ENCODE measurements around the gene PGA5. TPM values are rescaled to one million over a fixed set of nuclear protein-coding genes. Genes with fewer than 3 reads are reported as not detected.

PGA5 gene
- total RNA-seq: not detected

GRCh38 chr11:61240875-61241274 lies at the start of gene PGA5:
Gene PGA5, plus strand, starts transcription at chr11:61241175. Its CDS starts 52 bp downstream, at chr11:61241227.

GRCh38 chr11:61202950-61203746 lies 37.8 kb upstream of the PGA5 start, which contains the start of gene PGA3:
Gene PGA3, plus strand, starts transcription at chr11:61203515. Its CDS starts 50 bp downstream, at chr11:61203565.

GRCh38 chr11:61222047-61222446 lies 18.9 kb upstream of the PGA5 start, which contains the start of gene PGA4:
Gene PGA4, plus strand, starts transcription at chr11:61222347. Its CDS starts 54 bp downstream, at chr11:61222401.

GRCh38 chr11:61294717-61295595 lies 54.0 kb downstream of the PGA5 start, which contains the start of gene VWCE:
Gene VWCE, minus strand, starts transcription at chr11:61295316. Its CDS starts 279 bp downstream, at chr11:61295037.

Other genes starting within 250 kb of the PGA5 start
- gene CD5, start 138.7 kb upstream of the PGA5 start, total RNA-seq: not detected
- gene VPS37C, start 79.7 kb upstream of the PGA5 start, total RNA-seq: 6.2 TPM
- gene PGA3, start 37.7 kb upstream of the PGA5 start, total RNA-seq: not detected
- gene PGA4, start 18.8 kb upstream of the PGA5 start, total RNA-seq: 0.23 TPM
- 1.4 TPM for gene VWCE, start 54.1 kb downstream of the PGA5 start, total RNA-seq
- 200 TPM for gene DDB1, start 91.9 kb downstream of the PGA5 start, total RNA-seq
- 12.9 TPM for gene TKFC, start 92.1 kb downstream of the PGA5 start, total RNA-seq
- 12.7 TPM for gene CYB561A3, start 120.7 kb downstream of the PGA5 start, total RNA-seq
- 26.8 TPM for gene TMEM138, start 121.2 kb downstream of the PGA5 start, total RNA-seq
- gene TMEM216, start 151.4 kb downstream of the PGA5 start, total RNA-seq: 14.8 TPM
- gene CPSF7, start 188.8 kb downstream of the PGA5 start, total RNA-seq: 31.1 TPM
- gene SDHAF2, start 188.9 kb downstream of the PGA5 start, total RNA-seq: 57.7 TPM

All from diencephalon (tissue), 1 donor.